IMR-90 (cell line): ENCODE data around the gene ABHD15. TPM values are rescaled to one million over a fixed set of nuclear protein-coding genes. Genes with fewer than 3 reads are reported as not detected.
A peak's percentile ranks its signal among the peaks of the same experiment; 100 is the strongest.

Experiments used
- ATAC-seq: fragments of 200-7000 bp; cut with Tn5 transposase; 2 replicates; pipeline ENCODE4 v1.9.1; 2020; ENCODE audit warnings: low read depth, mild to moderate bottlenecking, moderate library complexity
- BruUV-seq: library from RNA; stranded (reverse); fragments of 400-500 nt; replicated peaks from 2 replicates; lab custom pipeline; 2021; lab: Mats Ljungman, UMichigan
- CTCF ChIA-PET: fragments of 300-600 bp; formaldehyde crosslinking; extraction: SDS; loops from one replicate; lab custom pipeline; 2021; ENCODE audit warnings: antibody characterized with exemption; lab: Yijun Ruan, JAX
- POLR2A ChIA-PET: fragments of 300-600 bp; sonication (Branson Sonifier 250); formaldehyde crosslinking; loops from one replicate; lab custom pipeline; 2022; ENCODE audit warnings: antibody characterized with exemption; ENCODE audit not compliant: unreplicated experiment; lab: Charles Lee
- DNase-seq: peaks from one replicate; pipeline ENCODE4 v3.0.0; 2013
- H2AFZ ChIP-seq: replicated peaks from 2 replicates; pipeline ENCODE3; 2013; ENCODE audit warnings: low read length, mild to moderate bottlenecking; ENCODE audit not compliant: poor library complexity
- H2AK5ac ChIP-seq: 2 replicates; pipeline ENCODE4 v1.6.1; 2013; ENCODE audit warnings: low read depth, low read length, inconsistent platforms
- H2AK9ac ChIP-seq: replicated peaks from 2 replicates; pipeline ENCODE3; 2013; ENCODE audit warnings: mild to moderate bottlenecking, low read depth, low read length, moderate library complexity; ENCODE audit not compliant: poor library complexity
- H2BK120ac ChIP-seq: 2 replicates; pipeline ENCODE4 v1.6.1; 2013; ENCODE audit warnings: low read depth, low read length, inconsistent platforms
- H2BK15ac ChIP-seq: 3 replicates; pipeline ENCODE4 v1.6.1; 2013; ENCODE audit warnings: low read depth, low read length, inconsistent platforms
- H2BK20ac ChIP-seq: 2 replicates; pipeline ENCODE4 v1.6.1; 2013; ENCODE audit warnings: low read depth, mild to moderate bottlenecking, inconsistent platforms, low read length, moderate library complexity
- H2BK5ac ChIP-seq: 2 replicates; pipeline ENCODE4 v1.6.1; 2013; ENCODE audit warnings: mild to moderate bottlenecking, low read depth, low read length, inconsistent platforms; ENCODE audit not compliant: poor library complexity, severe bottlenecking
- H3K14ac ChIP-seq: replicated peaks from 2 replicates; pipeline ENCODE4 v1.6.1; 2013; ENCODE audit warnings: low read depth, low read length, inconsistent platforms
- H3K18ac ChIP-seq: 2 replicates; pipeline ENCODE4 v1.6.1; 2013; ENCODE audit warnings: low read depth, low read length, control low read depth
- H3K23ac ChIP-seq: 2 replicates; pipeline ENCODE4 v1.6.1; 2013; ENCODE audit warnings: low read depth, low read length, inconsistent platforms
- H3K27ac ChIP-seq: 2 replicates; pipeline ENCODE4 v1.5.1; 2013; ENCODE audit warnings: mild to moderate bottlenecking, control low read depth, low read length; ENCODE audit not compliant: insufficient read depth
- H3K27me3 ChIP-seq: 2 replicates; pipeline ENCODE4 v1.6.1; 2013; ENCODE audit warnings: low read length; ENCODE audit not compliant: control insufficient read depth, insufficient read depth
- H3K36me3 ChIP-seq: 2 replicates; pipeline ENCODE4 v1.6.1; 2013; ENCODE audit warnings: low read length, mixed read lengths; ENCODE audit not compliant: control insufficient read depth, insufficient read depth
- H3K4ac ChIP-seq: 2 replicates; pipeline ENCODE4 v1.6.1; 2013; ENCODE audit warnings: low read depth, low read length, inconsistent platforms
- H3K4me1 ChIP-seq: 2 replicates; pipeline ENCODE4 v1.6.1; 2013; ENCODE audit warnings: low read length, mixed read lengths; ENCODE audit not compliant: control insufficient read depth, insufficient read depth
- H3K4me2 ChIP-seq: 2 replicates; pipeline ENCODE4 v1.6.1; 2013; ENCODE audit warnings: low read depth, mild to moderate bottlenecking, control low read depth, low read length, moderate library complexity
- H3K4me3 ChIP-seq: 2 replicates; pipeline ENCODE4 v1.5.1; 2013; ENCODE audit warnings: low read depth, mild to moderate bottlenecking, control low read depth, low read length, moderate library complexity; ENCODE audit not compliant: insufficient read depth
- H3K56ac ChIP-seq: 2 replicates; pipeline ENCODE4 v1.6.1; 2013; ENCODE audit warnings: low read length, inconsistent platforms; ENCODE audit not compliant: insufficient read depth; ENCODE audit errors: extremely low read depth
- H3K79me1 ChIP-seq, 2 experiments: 2 replicates each; pipeline ENCODE4 v1.6.1; 2013; ENCODE audit warnings: low read length in 2 of 2, inconsistent platforms in 1 of 2, low read depth in 1 of 2
- H3K9ac ChIP-seq: 2 replicates; pipeline ENCODE4 v1.6.1; 2013; ENCODE audit warnings: low read depth, low read length, control low read depth
- H3K9me1 ChIP-seq: 2 replicates; pipeline ENCODE4 v1.6.1; 2013; ENCODE audit warnings: low read length, inconsistent platforms; ENCODE audit not compliant: insufficient read depth
- H3K9me3 ChIP-seq: 2 replicates; pipeline ENCODE4 v1.6.1; 2013; ENCODE audit warnings: low read length; ENCODE audit not compliant: control insufficient read depth, insufficient read depth
- H4K20me1 ChIP-seq: 2 replicates; pipeline ENCODE4 v1.6.1; 2013; ENCODE audit warnings: low read length, inconsistent platforms; ENCODE audit not compliant: insufficient read depth
- H4K5ac ChIP-seq: 2 replicates; pipeline ENCODE4 v1.6.1; 2013; ENCODE audit warnings: mild to moderate bottlenecking, low read depth, low read length, control low read depth
- H4K8ac ChIP-seq, 2 experiments: 2 replicates each; pipeline ENCODE4 v1.6.1; 2013; ENCODE audit warnings: low read depth in 2 of 2, low read length in 2 of 2, control low read depth in 1 of 2, inconsistent platforms in 1 of 2
- H4K91ac ChIP-seq: 2 replicates; pipeline ENCODE4 v1.6.1; 2013; ENCODE audit warnings: low read depth, low read length, inconsistent platforms; ENCODE audit not compliant: insufficient read depth
- BHLHE40 ChIP-seq: fragments of 150-350 bp; IDR thresholded peaks from 2 replicates; pipeline ENCODE4 v1.6.1; 2016; ENCODE audit warnings: mild to moderate bottlenecking, low read depth, low read length
- CEBPB ChIP-seq: IDR thresholded peaks from 2 replicates; pipeline ENCODE4 v1.6.1; 2012; ENCODE audit warnings: low read depth, low read length, improper control_type of control experiment
- CHD1 ChIP-seq: IDR thresholded peaks from 2 replicates; pipeline ENCODE4 v1.6.1; 2012; ENCODE audit warnings: low read depth, low read length, improper control_type of control experiment
- CTCF ChIP-seq: conservative IDR thresholded peaks from 2 replicates; pipeline ENCODE4 v1.5.1; 2012; ENCODE audit warnings: mild to moderate bottlenecking, low read depth, low read length, improper control_type of control experiment
- ELK1 ChIP-seq: fragments of 150-350 bp; IDR thresholded peaks from 2 replicates; pipeline ENCODE4 v1.6.1; 2016; ENCODE audit warnings: low read depth, mild to moderate bottlenecking, low read length, moderate library complexity, borderline replicate concordance
- FOS ChIP-seq: fragments of 150-350 bp; IDR thresholded peaks from 2 replicates; pipeline ENCODE4 v1.6.1; 2016; ENCODE audit warnings: low read depth, low read length
- MAFK ChIP-seq: IDR thresholded peaks from 2 replicates; pipeline ENCODE4 v1.6.1; 2012; ENCODE audit warnings: low read depth, low read length, improper control_type of control experiment
- MAZ ChIP-seq: IDR thresholded peaks from 2 replicates; pipeline ENCODE4 v1.6.1; 2012; ENCODE audit warnings: low read depth, mild to moderate bottlenecking, low read length, improper control_type of control experiment, moderate library complexity, borderline replicate concordance
- NFE2L2 ChIP-seq: fragments of 150-350 bp; IDR thresholded peaks from 2 replicates; pipeline ENCODE4 v1.6.1; 2016; ENCODE audit warnings: low read depth, mild to moderate bottlenecking, low read length
- POLR2A ChIP-seq: IDR thresholded peaks from 2 replicates; pipeline ENCODE4 v1.6.1; 2012; ENCODE audit warnings: mild to moderate bottlenecking, low read depth, low read length
- RAD21 ChIP-seq: IDR thresholded peaks from 2 replicates; pipeline ENCODE4 v1.6.1; 2012; ENCODE audit warnings: low read length, improper control_type of control experiment
- RCOR1 ChIP-seq: IDR thresholded peaks from 2 replicates; pipeline ENCODE4 v1.6.1; 2012; ENCODE audit warnings: mild to moderate bottlenecking, low read length, improper control_type of control experiment; ENCODE audit not compliant: insufficient replicate concordance
- RFX5 ChIP-seq: IDR thresholded peaks from 2 replicates; pipeline ENCODE4 v1.8.0; 2012; ENCODE audit warnings: low read depth, mild to moderate bottlenecking, low read length, moderate library complexity
- SMC3 ChIP-seq: fragments of 150-350 bp; IDR thresholded peaks from 2 replicates; pipeline ENCODE4 v1.6.1; 2016; ENCODE audit warnings: low read depth, mild to moderate bottlenecking, antibody characterized with exemption, low read length, moderate library complexity
- USF2 ChIP-seq: fragments of 150-350 bp; IDR thresholded peaks from 2 replicates; pipeline ENCODE4 v1.6.1; 2017; ENCODE audit warnings: mild to moderate bottlenecking, antibody characterized with exemption, low read length, low read depth
- WGBS, 2 experiments: methylation state at CpG; one replicate each; pipeline versions ENCODE4 v1.1.5 to v1.1.7; 2013; ENCODE audit warnings: missing lambda C conversion rate in 2 of 2; ENCODE audit not compliant: insufficient read length in 1 of 2; ENCODE audit errors: extremely low coverage in 2 of 2; 5-methylcytosine and 5-hydroxymethylcytosine counted together
- dilution Hi-C: fragments of 300-500 bp; cut with HindIII; formaldehyde crosslinking; loops from one replicate; pipeline ENCODE4 v1.14.3; 2018; ENCODE audit warnings: low sequenced_read_pairs; ENCODE audit not compliant: unreplicated experiment
- in situ Hi-C: fragments of 300-500 bp; cut with MboI; formaldehyde crosslinking; loops from 3 replicates; pipeline ENCODE4 v1.14.3; 2019; ENCODE audit warnings: low sequenced_read_pairs, inconsistent platforms, mixed read lengths
- intact Hi-C: fragments of 100-400 bp; cut with micrococcal nuclease; formaldehyde crosslinking; loops from 2 replicates; pipeline ENCODE4 v1.10.0; 2022
- polyA plus RNA-seq, 3 experiments: library from polyadenylated mRNA; depleted of rRNA; stranded (reverse); fragments of >200 nt; gene quantifications; 2 replicates each; pipeline ENCODE4 v1.2.3, GENCODE V29; 2012; ENCODE audit warnings: low replicate concordance in 1 of 3
- total RNA-seq: library from RNA; depleted of rRNA; stranded (reverse); fragments of >200 nt; gene quantifications from 2 replicates; pipeline ENCODE4 v1.2.3, GENCODE V29; 2012

ABHD15 gene
- total and polyA plus RNA-seq, 2 of the 4 experiments (the other 2 are of a cell fraction): 3.2 to 4.6 TPM

- ChIA-PET CTCF (interaction anchor here (1.1 to 1.2 kb wide), 2 partner anchors 13 to 179 kb away, joined by 3 to 8 read pairs; no protein-coding TSS in a partner anchor), POLR2A (no interaction called here)
- ATAC-seq (peak; percentile 36), DNase-seq (peak; percentile 44)
- Histone ChIP-seq H4K91ac (no peak overlapping the region), H3K4ac (no peak overlapping the region), H2BK5ac (no peak overlapping the region), H3K9me1 (no peaks in the 10 kb centered on the region), H4K5ac (no peak overlapping the region), H2BK15ac (no peak overlapping the region), H3K4me1 (peaks cover 2% of the 10 kb centered on the region; the same call in 1 of the 2 replicates), H3K27me3 (no peaks in the 10 kb centered on the region), H3K9me3 (no peaks in the 10 kb centered on the region), H2BK20ac (no peak overlapping the region), H4K20me1 (peaks cover 3% of the 10 kb centered on the region; the same call in 1 of the 2 replicates), H3K56ac (no peak overlapping the region), H3K27ac (no peak overlapping the region), H3K4me3 (no peak overlapping the region), H3K23ac (no peak overlapping the region), H3K36me3 (peaks cover 2% of the 10 kb centered on the region), H3K14ac (no peak overlapping the region), H3K18ac (no peak overlapping the region), H3K79me1 (peaks cover 3 to 5% of the 10 kb centered on the region in 2 experiments; a peak in 2 of 4 replicates), H2AK9ac (no peak overlapping the region), H3K9ac (no peak overlapping the region), H2AK5ac (no peak overlapping the region), H3K4me2 (no peak overlapping the region), H2AFZ (no peak overlapping the region), H4K8ac (no peak overlapping the region), H2BK120ac (no peak overlapping the region)
- dilution Hi-C loops: no loop called here
- in situ Hi-C loops: no loop called here
- 10% methylated on average over 2 of the region's 5 CpGs; no CpG with 5 or more reads in 1 of the 2 experiments for WGBS, 2 experiments
- no peak for TF ChIP-seq MAFK
- TF ChIP-seq USF2: no peak
- TF ChIP-seq CTCF: no peak
- TF ChIP-seq POLR2A: no peak
- no peak for TF ChIP-seq BHLHE40
- no peak for TF ChIP-seq RAD21
- no peak for TF ChIP-seq RFX5
- no peak for TF ChIP-seq MAZ
- no peak for TF ChIP-seq CEBPB
- TF ChIP-seq NFE2L2: no peak
- TF ChIP-seq CHD1: no peak
- TF ChIP-seq FOS: no peak
- TF ChIP-seq ELK1: no peak
- no peak for TF ChIP-seq SMC3
- TF ChIP-seq RCOR1: no peak
- intact Hi-C loops: no loop called here
- BruUV-seq: TSS peak; percentile 0
These were observed 17.5 kb downstream of the ABHD15 start for GRCh38 chr17:29549177-29549923.
